Ramos (cell line): ENCODE measurements around the gene NDUFS1.
"Not testable (repeated sequence)": the region's sequence is repeated elsewhere in the genome, so short reads cannot be mapped to it uniquely, and the experiment has no call there.

Source experiments
- in situ Hi-C: fragments of 300-500 bp; cut with MboI; formaldehyde crosslinking; loops from one replicate; pipeline ENCODE4 v1.14.3; 2022; ENCODE audit warnings: low sequenced_read_pairs; ENCODE audit not compliant: unreplicated experiment

The NDUFS1 gene

DNA sequence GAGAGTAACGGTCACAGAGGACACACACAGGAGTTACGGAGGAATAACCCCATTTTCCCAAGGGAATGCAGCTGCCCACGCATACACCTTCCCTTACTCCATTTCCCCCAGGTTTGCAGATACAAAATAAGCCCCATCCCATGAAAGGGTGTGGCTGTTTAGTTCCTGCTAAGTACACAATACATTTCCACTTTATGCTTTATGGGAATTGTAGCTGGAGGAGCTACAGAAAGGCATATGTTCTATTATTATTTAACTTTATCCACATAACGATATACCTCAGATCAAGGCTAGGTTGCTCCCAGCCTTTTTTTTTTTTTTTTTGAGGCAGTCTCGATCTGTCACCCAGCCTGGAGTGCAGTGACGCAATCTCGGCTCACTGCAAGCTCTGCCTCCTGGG, 50.5 kb downstream of the NDUFS1 start:
- in situ Hi-C loops = no loop called here

GRCh38 chr2:206105541-206105940, 53.7 kb downstream of the NDUFS1 start:
- in situ Hi-C loops = no loop called here

- in situ Hi-C loops = no loop called here
Measured at GRCh38 chr2:206105038-206105437, 54.2 kb downstream of the NDUFS1 start.

DNA sequence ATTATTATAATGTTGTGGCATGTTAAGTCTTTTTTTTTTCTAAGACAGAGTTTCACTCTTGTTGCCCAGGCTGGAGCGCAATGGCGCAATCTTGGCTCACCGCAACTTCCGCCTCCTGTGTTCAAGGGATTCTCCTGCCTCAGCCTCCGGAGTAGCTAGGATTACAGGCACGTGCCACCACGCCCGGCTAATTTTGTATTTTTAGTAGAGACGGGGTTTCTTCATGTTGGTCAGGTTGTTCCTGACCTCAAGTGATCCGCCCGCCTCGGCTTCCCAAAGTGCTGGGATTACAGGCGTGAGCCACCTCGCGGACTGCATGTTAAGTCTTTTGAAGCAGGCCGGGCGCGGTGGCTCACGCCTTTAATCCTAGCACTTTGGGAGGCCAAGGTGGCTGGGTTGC, 60.4 kb downstream of the NDUFS1 start:
- in situ Hi-C loops = not testable (repeated sequence)

GRCh38 chr2:206098471-206098870, 60.8 kb downstream of the NDUFS1 start:
- in situ Hi-C loops = no loop called here

DNA sequence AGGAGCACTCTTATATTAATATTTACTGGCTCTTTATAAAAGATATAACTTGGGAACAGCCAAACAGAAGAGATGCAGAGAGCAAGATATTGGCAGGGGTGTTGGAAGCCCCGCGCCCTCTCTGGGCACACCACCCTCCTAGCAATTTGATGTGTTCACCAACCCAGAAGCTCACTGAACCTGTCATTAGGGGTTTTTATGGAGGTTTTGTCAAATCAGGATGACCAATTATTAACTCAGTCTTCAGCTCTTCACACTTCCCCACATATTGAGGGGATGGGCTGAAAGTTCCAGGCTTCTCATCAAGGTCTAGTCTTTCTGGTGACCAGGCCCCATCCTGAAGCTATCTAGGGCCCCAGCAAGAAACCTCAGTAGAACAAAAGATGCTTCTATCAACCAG, 62.4 kb downstream of the NDUFS1 start:
- in situ Hi-C loops = no loop called here

DNA sequence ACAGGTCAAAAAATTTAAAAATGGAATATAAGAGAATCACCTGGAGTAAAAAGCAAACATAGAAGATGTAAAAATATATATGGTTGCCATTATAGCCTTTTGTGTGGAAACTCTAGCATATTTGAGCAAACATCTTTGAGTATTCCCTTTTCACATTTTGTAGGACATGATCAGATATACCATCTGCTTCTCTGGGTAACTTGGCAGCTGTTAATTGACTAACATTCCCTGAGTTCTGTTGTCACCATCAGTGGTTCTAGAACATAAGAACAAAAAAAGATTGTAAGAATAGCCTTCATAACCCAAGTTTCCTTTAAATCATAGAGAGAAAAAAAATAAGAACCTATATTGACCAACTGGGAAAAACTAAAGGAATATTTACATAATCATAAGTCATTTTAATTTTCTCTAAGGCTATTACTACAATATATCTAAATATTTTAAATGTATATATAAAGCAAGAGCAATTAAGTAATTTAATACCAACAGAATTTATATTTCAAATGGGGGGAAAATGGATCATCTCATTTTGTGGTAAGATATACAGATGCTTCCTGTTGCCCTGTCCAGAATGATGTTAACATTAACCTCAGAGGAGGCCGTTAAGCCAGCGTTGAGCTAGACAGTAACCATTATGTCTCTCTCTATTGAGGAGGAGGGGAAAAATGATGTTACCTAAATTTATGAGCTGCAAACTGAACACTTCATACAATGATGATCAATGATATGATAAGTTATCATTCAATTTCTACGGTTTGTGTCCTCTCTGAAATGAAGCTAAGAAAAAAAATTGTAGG, 63.5 kb downstream of the NDUFS1 start:
- in situ Hi-C loops = no loop called here

DNA sequence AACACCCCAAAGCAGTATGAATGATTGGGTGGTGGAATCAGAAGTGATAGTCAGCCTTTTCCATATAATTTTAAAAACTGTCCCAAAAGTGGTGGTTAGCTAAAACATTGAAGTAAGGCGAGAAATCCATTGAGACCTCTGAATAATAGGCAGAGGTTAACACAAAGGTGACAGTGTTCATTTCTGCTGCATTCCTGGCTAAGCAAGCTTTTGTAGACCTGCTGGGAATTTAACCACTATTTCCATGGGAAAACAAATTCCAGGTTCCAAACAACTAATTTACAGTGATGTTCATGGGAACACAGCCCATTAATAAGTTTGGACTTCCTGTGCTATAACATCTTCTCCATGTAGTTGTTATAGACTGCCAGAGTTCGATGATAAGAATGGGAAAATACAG, 66.9 kb downstream of the NDUFS1 start:
- in situ Hi-C loops = no loop called here

- in situ Hi-C loops = no loop called here
Measured at GRCh38 chr2:206088248-206088647, 71.0 kb downstream of the NDUFS1 start.

- in situ Hi-C loops = no loop called here
Measured at GRCh38 chr2:206086716-206087350, 72.4 kb downstream of the NDUFS1 start.

GRCh38 chr2:206085742-206086445, 73.3 kb downstream of the NDUFS1 start, which contains the start of gene INO80D:
TSS of gene INO80D (minus strand) at chr2:206086174. CDS start at chr2:206063016, 23,158 bp downstream.
- in situ Hi-C loops = no loop called here

DNA sequence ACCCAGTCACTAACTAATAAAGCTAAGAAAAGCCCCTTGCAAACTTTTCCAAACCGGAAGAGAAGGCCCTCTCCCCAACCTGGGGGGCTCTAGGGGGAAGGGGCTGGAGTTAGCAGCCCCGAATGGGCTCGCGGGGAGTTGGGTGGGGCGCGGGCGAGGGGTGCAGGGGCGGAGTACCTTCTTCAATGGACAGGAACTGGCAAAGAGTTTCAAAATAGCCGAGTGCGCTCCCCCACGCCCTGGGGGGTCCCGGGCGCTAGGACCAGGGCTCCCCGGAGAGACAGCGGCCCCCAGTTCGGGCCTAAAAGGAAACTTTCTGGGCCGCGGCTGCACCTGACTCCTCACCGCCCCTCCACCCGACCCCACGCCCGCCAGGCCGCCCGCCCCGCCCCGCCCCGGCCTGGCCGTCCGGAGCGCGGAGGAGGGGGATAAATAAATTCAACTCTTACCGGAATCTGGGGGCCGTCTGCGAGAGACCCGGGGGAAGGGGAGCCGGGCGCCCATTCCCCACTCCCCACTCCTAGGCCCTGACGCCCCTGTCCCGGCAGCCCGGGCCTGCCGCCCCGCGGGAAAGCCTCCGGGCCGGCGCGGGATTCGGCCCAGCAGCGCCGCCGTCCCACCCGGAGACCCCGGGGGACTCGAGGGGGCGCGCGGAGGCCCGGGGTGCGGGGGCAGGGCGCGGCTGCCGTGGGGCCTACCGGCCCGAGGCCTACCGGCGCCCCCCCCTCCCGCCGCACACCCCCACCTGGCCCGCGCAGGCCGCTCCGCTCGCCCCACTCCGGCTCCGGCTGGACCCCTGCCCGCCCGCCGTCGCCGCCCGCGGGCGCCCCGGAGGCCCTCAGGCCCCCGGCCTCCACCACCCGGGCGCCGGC, 74.1 kb downstream of the NDUFS1 start:
- in situ Hi-C loops = no loop called here

DNA sequence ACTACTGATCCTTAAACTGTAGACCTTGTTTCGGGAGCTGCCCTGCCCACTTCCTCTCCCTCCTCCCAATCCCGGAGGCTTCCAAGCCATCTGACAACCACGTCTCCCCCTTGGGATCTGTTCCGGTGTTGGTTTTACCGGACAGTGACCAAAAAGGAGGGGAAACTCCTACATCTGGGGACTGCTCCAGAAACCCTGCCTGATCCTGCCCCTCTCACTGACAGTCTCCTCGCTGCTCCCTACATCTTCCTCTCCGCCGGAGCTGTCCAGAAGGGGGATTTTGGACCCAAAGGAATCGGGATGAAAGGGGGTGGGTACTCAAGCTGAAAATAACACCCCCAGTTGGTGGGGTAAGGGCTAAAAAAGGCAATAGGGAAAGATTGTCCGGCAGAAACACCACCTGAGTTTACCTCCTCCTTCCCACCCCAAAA, 74.8 kb downstream of the NDUFS1 start:
- in situ Hi-C loops = no loop called here

DNA sequence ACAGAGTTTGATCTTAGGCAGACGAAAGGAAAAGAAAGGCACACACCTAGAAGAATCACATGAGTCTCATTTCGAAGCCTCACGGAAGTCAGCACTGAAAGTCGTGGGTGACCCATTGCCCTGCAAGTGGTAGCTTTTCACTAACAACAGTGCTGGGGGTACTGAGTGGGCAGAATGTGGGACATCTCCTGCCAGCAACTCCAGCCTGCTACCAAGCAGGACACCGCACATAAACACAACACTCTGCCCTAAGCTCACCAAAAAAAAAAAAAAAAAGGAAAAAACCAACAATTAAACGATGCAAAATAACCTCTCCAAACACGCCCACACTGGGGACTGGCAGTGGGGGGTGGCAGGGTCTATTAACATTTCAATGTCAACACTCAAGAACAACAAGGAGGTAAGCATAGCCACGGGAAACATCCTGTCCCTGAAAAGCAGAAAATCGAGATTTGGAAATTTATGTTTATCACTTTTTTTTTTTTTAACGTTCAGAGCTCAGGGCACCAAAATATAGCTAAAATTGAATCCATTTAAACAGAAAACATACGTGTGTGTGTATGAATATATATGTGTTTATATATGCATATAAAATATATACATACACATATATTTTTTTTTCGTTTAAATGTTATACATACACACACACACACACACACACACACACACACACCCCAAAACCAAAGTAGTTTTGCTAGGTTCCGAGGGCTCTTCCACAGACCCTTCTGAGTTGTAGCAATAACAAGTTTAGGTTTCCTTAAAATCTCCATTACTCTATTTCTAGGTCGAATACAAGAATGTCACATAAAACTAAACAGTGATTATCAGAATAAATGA, 75.4 kb downstream of the NDUFS1 start:
- in situ Hi-C loops = no loop called here

DNA sequence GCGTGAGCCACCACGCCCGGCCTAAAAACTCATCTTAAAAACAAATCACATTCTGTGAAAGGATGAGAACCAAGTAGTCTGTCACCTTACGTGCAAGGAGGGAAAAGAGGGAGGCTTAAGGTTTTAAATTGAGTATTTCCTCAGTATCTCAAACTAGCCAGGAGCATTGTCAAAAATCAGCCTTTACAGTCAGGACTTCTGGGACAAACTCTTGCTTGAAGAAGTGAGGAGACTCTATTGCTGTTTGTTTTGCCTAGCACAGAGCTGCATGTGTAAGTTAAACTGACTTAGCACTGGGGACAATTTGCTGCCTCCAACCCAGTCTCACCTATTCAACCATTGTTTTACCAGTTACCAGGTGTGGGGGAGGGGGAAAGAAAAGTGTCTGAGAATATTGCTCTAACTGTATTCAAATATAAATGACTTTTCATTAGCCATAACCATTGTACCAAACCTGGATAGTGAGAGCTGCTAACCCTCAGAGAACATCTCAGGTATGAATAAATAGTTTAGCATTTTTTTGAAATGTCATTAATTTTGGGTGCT, 76.9 kb downstream of the NDUFS1 start:
- in situ Hi-C loops = no loop called here

DNA sequence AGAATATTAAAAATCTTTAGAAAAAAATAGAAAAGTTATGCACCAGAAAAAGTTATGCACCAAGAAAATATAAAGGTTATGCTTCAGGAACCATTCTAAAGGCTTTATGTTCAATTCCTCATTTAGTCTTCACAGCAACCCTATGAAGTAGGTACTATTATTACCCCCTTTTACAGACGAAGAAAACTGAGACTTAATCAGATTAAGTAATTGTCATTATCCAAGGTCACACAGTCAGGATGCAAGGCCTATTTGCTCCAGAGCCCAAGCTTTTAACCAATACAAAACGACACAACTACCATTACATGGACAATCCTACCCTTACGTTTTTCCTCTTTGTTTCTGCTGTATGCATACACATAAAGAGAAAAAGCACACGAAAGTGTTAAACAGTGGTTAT, 78.3 kb downstream of the NDUFS1 start:
- in situ Hi-C loops = no loop called here

DNA sequence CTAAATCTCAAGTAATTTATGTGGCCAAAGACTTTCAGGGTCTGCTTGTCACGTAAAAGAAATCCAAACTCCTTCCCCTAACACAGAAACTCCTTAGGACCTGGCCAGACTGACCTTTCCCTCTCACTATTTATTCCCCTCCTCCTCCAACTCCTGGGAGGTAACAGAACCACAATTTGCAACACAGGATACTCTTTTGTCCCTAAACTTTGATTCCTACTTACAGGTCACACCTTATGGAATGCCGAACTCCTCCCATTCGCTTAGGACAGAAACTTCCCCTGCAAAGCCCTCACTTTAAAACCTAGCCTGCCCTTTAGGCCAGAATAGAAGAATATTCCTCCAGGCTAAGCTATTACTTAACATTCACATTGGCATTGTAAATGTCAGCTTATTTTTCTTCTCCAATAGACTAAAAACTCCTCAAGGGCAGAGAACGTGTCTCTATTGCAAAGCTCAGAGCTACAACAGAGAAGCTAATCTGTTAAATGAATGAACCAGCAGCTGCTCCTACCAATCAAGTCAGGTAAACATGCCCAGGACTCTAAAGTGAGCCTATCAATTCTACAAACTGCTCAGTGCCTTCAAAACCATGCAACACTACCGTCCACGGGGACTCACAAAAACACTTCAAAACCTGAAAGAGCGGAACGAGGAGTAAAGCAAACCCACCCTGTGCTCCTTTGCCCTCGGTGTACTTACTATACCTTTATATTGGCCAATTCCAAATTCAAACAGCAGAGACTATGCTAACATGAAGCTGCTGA, 79.4 kb downstream of the NDUFS1 start:
- in situ Hi-C loops = no loop called here

- in situ Hi-C loops = not testable (repeated sequence)
Measured at GRCh38 chr2:206077879-206078278, 81.4 kb downstream of the NDUFS1 start.
